ENCODE measurements around the gene DYRK1A.
"Not testable (repeated sequence)": the region's sequence is repeated elsewhere in the genome, so short reads cannot be mapped to it uniquely, and the experiment has no call there.

Gene DYRK1A

DNA sequence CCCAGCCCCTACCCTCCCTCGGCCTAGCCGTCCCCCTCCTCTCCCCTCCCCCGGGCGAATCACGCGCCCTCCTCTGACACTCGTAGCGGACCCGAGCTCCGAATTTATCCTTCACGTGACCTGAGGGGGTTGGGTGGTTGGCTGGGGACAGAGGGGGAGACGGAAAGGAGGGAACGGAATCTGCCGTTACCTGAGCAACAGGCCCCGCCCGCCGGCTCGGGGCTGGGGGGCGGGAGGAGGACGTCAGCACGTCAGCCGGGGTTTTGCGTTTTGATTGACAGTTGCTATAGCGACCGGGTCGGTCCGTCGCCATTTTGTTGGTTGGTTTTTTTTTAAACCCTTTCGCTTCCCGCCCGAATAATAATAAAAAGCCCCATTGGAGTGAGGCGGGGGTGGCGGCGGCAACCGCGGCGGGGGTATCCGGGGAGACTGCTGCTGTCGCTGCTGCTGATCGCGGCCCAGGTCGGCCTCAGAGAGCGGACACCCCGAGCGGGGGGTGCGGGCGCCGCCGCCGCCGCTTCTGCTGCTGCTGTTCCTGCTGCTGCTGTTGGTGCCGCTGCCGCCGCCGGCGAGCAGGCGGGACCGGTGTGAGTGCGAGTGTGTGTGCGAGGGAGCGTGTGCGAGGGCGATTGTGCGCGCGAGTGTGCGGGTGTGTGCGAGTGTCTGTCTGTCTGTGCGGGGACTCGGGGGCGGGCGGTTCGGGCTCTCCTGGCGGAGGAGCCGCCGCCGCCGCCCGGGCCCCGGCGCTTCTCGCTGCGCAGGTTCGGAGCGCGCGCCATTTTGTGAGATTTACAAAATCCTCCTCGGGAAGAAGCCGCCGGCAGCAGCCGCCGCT, at the start of gene DYRK1A:
DYRK1A (plus strand) TSS at position 292 of the 835 bp plus-strand sequence. CDS start 53,602 bp downstream, outside the sequence.
- peak; percentile 100 for DNase-seq (ENCODE audit: low spot score)
- TF ChIP-seq, protein P1, sequence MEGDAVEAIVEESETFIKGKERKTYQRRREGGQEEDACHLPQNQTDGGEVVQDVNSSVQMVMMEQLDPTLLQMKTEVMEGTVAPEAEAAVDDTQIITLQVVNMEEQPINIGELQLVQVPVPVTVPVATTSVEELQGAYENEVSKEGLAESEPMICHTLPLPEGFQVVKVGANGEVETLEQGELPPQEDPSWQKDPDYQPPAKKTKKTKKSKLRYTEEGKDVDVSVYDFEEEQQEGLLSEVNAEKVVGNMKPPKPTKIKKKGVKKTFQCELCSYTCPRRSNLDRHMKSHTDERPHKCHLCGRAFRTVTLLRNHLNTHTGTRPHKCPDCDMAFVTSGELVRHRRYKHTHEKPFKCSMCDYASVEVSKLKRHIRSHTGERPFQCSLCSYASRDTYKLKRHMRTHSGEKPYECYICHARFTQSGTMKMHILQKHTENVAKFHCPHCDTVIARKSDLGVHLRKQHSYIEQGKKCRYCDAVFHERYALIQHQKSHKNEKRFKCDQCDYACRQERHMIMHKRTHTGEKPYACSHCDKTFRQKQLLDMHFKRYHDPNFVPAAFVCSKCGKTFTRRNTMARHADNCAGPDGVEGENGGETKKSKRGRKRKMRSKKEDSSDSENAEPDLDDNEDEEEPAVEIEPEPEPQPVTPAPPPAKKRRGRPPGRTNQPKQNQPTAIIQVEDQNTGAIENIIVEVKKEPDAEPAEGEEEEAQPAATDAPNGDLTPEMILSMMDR (IDR thresholded peaks at IDR 0.05; ENCODE audit: extremely low read depth, missing control alignments) = no peak

DNA sequence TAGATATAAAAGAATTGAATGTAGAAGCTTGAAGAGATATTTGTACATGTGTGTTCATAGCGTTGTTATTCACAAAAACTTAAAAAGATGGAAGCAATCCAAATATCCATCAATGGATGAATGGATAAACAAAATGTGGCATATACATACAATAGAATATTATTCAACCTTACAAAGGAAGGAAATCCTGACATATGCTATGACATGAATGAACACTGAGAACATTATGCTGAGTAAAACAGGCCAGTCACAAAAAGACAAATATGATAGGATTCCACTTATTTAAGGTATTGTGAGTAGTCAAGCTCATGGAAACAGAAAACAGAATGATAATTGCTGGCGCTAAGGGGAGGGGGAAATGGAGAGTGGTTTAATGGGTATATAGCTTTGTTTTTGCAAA, 47.0 kb upstream of the DYRK1A start:
- DNase-seq (ENCODE audit: low spot score) = no peak
- TF ChIP-seq, protein P1 (IDR thresholded peaks at IDR 0.05; ENCODE audit: extremely low read depth, missing control alignments) = no peak

DNA sequence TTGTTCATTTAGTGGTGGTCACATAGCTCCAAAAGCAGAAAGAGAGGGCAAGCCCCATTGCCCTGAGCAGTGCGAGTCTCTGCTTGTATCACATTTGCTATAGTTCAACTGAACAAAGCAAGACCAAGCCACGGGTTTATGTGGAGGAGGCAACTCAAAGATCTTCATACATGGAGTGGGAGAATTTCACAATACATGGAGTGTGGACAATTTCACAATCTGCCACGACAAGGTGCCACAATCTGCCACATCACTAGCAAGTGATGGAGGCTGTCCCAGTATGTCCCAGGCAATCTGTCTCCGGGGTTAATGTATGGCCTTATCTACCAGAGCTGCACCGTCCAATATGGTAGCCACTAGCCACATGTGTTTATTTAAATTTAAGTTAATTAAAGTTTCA, 44.5 kb upstream of the DYRK1A start:
- DNase-seq (ENCODE audit: low spot score) = no peak
- TF ChIP-seq, protein P1 (IDR thresholded peaks at IDR 0.05; ENCODE audit: extremely low read depth, missing control alignments) = no peak

DNA sequence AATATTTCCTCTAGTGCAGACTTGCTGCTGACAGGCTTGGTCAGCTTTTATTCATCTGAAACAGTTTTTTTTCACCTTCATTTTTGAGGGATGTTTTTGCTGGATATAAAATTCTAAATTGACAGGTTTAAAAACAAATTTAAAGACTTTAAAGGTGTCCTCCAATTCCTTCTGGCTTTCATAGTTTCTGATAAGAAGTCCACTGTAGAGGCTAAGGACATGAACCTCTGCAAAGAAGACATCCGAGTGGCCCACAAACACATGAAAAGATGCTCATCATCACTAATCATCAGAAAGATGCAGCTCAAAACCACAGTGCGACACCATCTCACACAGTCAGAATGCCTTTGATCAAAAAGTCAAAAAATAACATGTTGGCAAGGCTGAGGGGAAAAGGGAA, 42.0 kb upstream of the DYRK1A start:
- no peak for DNase-seq (ENCODE audit: low spot score)
- TF ChIP-seq, protein P1 (IDR thresholded peaks at IDR 0.05; ENCODE audit: extremely low read depth, missing control alignments) = no peak

DNA sequence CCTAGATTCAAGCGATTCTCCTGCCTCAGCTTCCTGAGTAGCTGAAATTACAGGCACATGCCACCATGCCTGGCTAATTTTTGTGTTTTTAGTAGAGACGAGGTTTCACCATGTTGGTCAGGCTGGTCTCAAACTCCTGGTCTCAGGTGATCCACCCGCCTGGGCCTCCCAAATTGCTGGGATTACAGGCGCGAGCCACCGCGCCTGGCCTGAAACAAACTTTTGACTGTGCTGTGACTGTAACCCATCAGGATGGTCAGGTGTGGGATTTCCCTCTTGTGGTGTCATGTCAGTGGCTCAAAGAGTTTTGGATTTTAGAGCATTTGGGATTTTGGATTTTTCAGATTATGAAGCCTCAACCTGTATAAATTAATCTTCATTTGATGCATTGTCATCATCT, 38.4 kb upstream of the DYRK1A start:
- not testable (repeated sequence) for DNase-seq (ENCODE audit: low spot score)

DNA sequence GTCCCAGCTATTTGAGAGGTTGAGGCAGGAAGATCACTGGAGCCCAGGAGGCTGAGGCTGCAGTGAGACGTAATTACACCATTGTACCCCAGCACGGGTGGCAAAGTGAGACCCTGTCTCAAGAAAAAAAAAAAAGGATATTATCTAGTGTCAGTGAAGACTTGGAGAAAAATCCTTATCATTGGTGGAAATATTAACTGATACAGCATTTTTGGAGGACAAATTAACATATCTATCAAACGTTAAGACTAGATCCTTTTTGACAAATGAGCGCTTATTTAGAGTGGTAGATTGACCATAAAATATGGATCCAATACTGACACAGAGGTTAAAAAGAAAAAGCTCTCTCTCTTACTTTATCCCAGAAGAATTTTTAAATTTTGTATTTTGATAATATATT, 35.2 kb upstream of the DYRK1A start:
- no peak for DNase-seq (ENCODE audit: low spot score)
- TF ChIP-seq, protein P1 (IDR thresholded peaks at IDR 0.05; ENCODE audit: extremely low read depth, missing control alignments) = no peak

DNA sequence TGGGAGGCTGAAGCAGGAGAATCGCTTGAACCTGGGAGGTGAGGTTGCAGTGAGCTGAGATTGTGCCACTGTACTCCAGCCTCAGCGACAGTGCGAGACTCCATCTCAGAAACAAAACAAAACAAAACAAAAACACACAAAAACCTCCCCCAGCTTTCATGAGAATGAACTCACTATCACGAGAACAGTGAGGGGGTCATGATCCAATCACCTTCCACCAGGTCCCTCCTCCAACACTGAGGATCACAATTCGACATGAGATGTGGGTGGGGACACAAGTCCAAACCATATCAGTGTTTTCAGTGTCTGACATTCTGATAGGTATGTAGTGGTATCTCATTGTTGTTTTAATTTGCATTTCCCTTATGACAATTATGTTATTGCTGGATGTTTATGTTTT, 31.5 kb upstream of the DYRK1A start:
- no peak for DNase-seq (ENCODE audit: low spot score)
- TF ChIP-seq, protein P1 (IDR thresholded peaks at IDR 0.05; ENCODE audit: extremely low read depth, missing control alignments) = no peak

DNA sequence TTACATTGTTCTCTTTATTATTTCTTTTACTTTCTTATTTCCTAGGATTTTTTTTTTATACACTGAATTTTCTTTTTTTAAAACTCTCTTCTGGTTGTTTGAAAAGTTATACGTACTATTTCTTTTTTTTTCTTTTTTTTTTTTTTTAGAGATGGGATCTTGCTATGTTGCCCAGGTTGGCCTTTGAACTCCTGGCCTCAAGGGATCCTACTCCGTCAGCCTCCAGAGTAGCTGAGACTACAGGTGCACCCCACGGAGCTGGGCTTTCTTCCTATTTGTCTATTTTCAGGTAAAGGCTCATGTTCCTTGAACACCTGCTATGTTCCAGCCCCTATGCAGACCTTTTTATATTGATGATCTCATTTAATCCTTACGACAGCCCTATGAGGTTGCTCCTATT, 29.4 kb upstream of the DYRK1A start:
- DNase-seq (ENCODE audit: low spot score) = no peak
- TF ChIP-seq, protein P1 (IDR thresholded peaks at IDR 0.05; ENCODE audit: extremely low read depth, missing control alignments) = no peak

All from GM20000 (cell line).